Stomach (tissue), 9 donors: ENCODE data around the gene RNASEH2A. TPM values are rescaled to one million over a fixed set of nuclear protein-coding genes. Genes with fewer than 3 reads are reported as not detected.
"Not testable (repeated sequence)": the region's sequence is repeated elsewhere in the genome, so short reads cannot be mapped to it uniquely, and the experiment has no call there.

Experiments
- DNase-seq, 2 donors: peaks; one replicate each; pipeline versions ENCODE4 v3.0.0 to v3.0.0-alpha.2; 2013 to 2019
- H3K27ac ChIP-seq, 5 donors: fragments of 200-600 bp in 4 of 5; sonication (generic) in 4 of 5; one replicate each; pipeline ENCODE4 v1.5.1; 2013 to 2019; ENCODE audit warnings: mild to moderate bottlenecking in 1 of 5, moderate library complexity in 1 of 5
- H3K27me3 ChIP-seq, 3 donors: fragments of 200-600 bp; sonication (generic); one replicate each; pipeline ENCODE4 v1.5.1; 2017 to 2019; ENCODE audit warnings: mixed run types in 1 of 3
- H3K36me3 ChIP-seq, 4 donors: fragments of 200-600 bp; sonication (generic); 1 replicate in 3 of 4; 2 replicates in 1 of 4; pipeline ENCODE4 v1.5.1; 2016 to 2019
- H3K4me1 ChIP-seq, 4 donors: fragments of 200-600 bp; sonication (generic); one replicate each; pipeline ENCODE4 v1.5.1; 2016 to 2019
- H3K4me3 ChIP-seq, 4 donors: fragments of 200-600 bp; sonication (generic) in 3 of 4; one replicate each; pipeline ENCODE4 v1.5.1; 2016 to 2019; ENCODE audit warnings: mild to moderate bottlenecking in 1 of 4
- H3K9me3 ChIP-seq, 4 donors: fragments of 200-600 bp; sonication (generic); one replicate each; pipeline ENCODE4 v1.5.1; 2016 to 2019
- CTCF ChIP-seq, 7 experiments: fragments of 450-650 bp in 4 of 7; fragments of 200-600 bp in 3 of 7; sonication (generic) in 3 of 7; IDR thresholded peaks; one replicate each; pipeline ENCODE4 v1.5.1; 2016 to 2019; ENCODE audit warnings: antibody characterized with exemption in 7 of 7, control low read depth in 2 of 7, mild to moderate bottlenecking in 1 of 7
- EP300 ChIP-seq: sonication (generic); formaldehyde crosslinking; IDR thresholded peaks from one replicate; pipeline ENCODE4 v1.6.1; 2017; ENCODE audit warnings: antibody characterized with exemption
- POLR2A ChIP-seq, 4 donors: fragments of 450-650 bp; IDR thresholded peaks; one replicate each; pipeline ENCODE4 v1.6.1; 2016; ENCODE audit warnings: antibody characterized with exemption in 4 of 4, control low read depth in 2 of 4, mild to moderate bottlenecking in 1 of 4, moderate library complexity in 1 of 4
- POLR2AphosphoS5 ChIP-seq, 3 donors: sonication (generic); formaldehyde crosslinking; IDR thresholded peaks; one replicate each; pipeline ENCODE4 v1.6.1; 2016; ENCODE audit warnings: antibody characterized with exemption in 3 of 3
- WGBS, 5 donors: extraction: QIAGEN DNeasy Blood & Tissue Kit in 3 of 5; methylation state at CpG; one replicate each; pipeline versions ENCODE4 v1.1.5 to v1.1.7; 2013 to 2018; 5-methylcytosine and 5-hydroxymethylcytosine counted together
- intact Hi-C: fragments of 100-400 bp; cut with DNase I; formaldehyde crosslinking; loops from one replicate; pipeline ENCODE4 v1.15.1; 2023; ENCODE audit warnings: low total_unique reads
- polyA plus RNA-seq, 3 donors: library from polyadenylated mRNA; stranded (reverse); fragments of 200-250 nt; gene quantifications; one replicate each; pipeline ENCODE4 v1.2.3, GENCODE V29; 2013
- total RNA-seq, 5 donors: library from RNA; depleted of rRNA; stranded (reverse); fragments of >200 nt; gene quantifications; one replicate each; pipeline versions ENCODE4 v1.1.0 to v1.2.3, GENCODE V29; 2014 to 2016
- donor health status: healthy with polysubstance abuse.
- donor health status: Bipolar disorder and iron deficiency.
- donor health status: healthy.

Gene RNASEH2A
- total and polyA plus RNA-seq, 8 donors: 0.45 to 36.2 (median 6.3) TPM

GRCh38 chr19:12796146-12797071 is 10.0 kb upstream of the RNASEH2A start:
- 2 to 7% (median 6%) methylated on average over 18 of the region's 18 CpGs for WGBS, 5 donors
- DNase-seq: peak; percentile 79 to 94
- intact Hi-C loops: no loop called here

GRCh38 chr19:12797141-12797587 is 9.2 kb upstream of the RNASEH2A start:
- H3K4me1 ChIP-seq: peaks cover 30 to 61% (median 46%) of the 10 kb centered on the region in 4 donors
- 91 to 94% (median 92%) methylated on average over 6 of the region's 6 CpGs for WGBS, 5 donors
- H3K9me3 ChIP-seq: no peaks in the 10 kb centered on the region
- no peak overlapping the region for H3K4me3 ChIP-seq
- H3K27ac ChIP-seq: no peak overlapping the region
- intact Hi-C loops: no loop called here
- TF ChIP-seq POLR2AphosphoS5 (IDR thresholded peaks at IDR 0.05) (peak in 2 of 3 donors; percentile 4 to 49), POLR2A (IDR thresholded peaks at IDR 0.05) (no peak), CTCF (IDR thresholded peaks at IDR 0.05) (no peak), EP300 (no peak)
- DNase-seq: no peak
- peaks cover 12 to 38% (median 33%) of the 10 kb centered on the region in 4 donors for H3K36me3 ChIP-seq
- H3K27me3 ChIP-seq: peaks cover 0 to 6% (median 0%) of the 10 kb centered on the region in 3 donors

More at GRCh38 chr19:12796146-12797071, 10.0 kb upstream of the RNASEH2A start:
- TF ChIP-seq POLR2AphosphoS5 (IDR thresholded peaks at IDR 0.05) (peak; percentile 53 to 93 (median 72)), POLR2A (IDR thresholded peaks at IDR 0.05) (no peak), EP300 (no peak), CTCF (IDR thresholded peaks at IDR 0.05) (peak in 6 of 7 experiments; percentile 68 to 100 (median 94))
- H3K9me3 ChIP-seq: no peaks in the 10 kb centered on the region
- peak overlapping the region; percentile 25 to 100 (median 94) for H3K27ac ChIP-seq
- H3K27me3 ChIP-seq: no peaks in the 10 kb centered on the region
- peak overlapping the region in 1 of 4 donors; percentile 11 for H3K4me3 ChIP-seq
- H3K36me3 ChIP-seq: peaks cover 12 to 38% (median 33%) of the 10 kb centered on the region in 4 donors
- H3K4me1 ChIP-seq: peaks cover 30 to 56% (median 42%) of the 10 kb centered on the region in 4 donors

- H3K27ac ChIP-seq, intact Hi-C loops, DNase-seq, H3K9me3 ChIP-seq, H3K4me3 ChIP-seq, H3K27me3 ChIP-seq: not testable (repeated sequence)
- Histone ChIP-seq H3K4me1 (peaks cover 30 to 65% (median 51%) of the 10 kb centered on the region in 4 donors), H3K36me3 (peaks cover 12 to 38% (median 33%) of the 10 kb centered on the region in 4 donors)
- peak in 1 of 3 donors; percentile 9 for TF ChIP-seq POLR2AphosphoS5 (IDR thresholded peaks at IDR 0.05)
- WGBS, 5 donors: 94 to 97% (median 95%) methylated on average over 7 of the region's 7 CpGs
Measured at GRCh38 chr19:12797607-12798006, 8.8 kb upstream of the RNASEH2A start.

- peak overlapping the region in 3 of 5 donors; percentile 4 to 86 (median 86) for H3K27ac ChIP-seq
- H3K4me3 ChIP-seq: peak overlapping the region; percentile 80 to 86 (median 80)
- 74 to 92% (median 81%) methylated on average over 15 to 18 of the region's 18 CpGs for WGBS, 5 donors
- TF ChIP-seq CTCF (IDR thresholded peaks at IDR 0.05) (no peak), POLR2A (IDR thresholded peaks at IDR 0.05) (no peak), EP300 (no peak), POLR2AphosphoS5 (IDR thresholded peaks at IDR 0.05) (no peak)
- H3K9me3 ChIP-seq: no peaks in the 10 kb centered on the region
- peaks cover 12 to 38% (median 33%) of the 10 kb centered on the region in 4 donors for H3K36me3 ChIP-seq
- intact Hi-C loops: loop anchor here (5.0 kb wide), 1 partner anchor 33 kb away; no protein-coding TSS in a partner anchor
- peaks cover 0 to 6% (median 0%) of the 10 kb centered on the region in 3 donors for H3K27me3 ChIP-seq
- no peak for DNase-seq
- peaks cover 20 to 58% (median 41%) of the 10 kb centered on the region in 4 donors for H3K4me1 ChIP-seq
Measured at GRCh38 chr19:12799742-12800465, 6.5 kb upstream of the RNASEH2A start.
